ENCODE data around the gene INPP5A.
"Not testable (repeated sequence)": the region's sequence is repeated elsewhere in the genome, so short reads cannot be mapped to it uniquely, and the experiment has no call there.

INPP5A gene, protein sequence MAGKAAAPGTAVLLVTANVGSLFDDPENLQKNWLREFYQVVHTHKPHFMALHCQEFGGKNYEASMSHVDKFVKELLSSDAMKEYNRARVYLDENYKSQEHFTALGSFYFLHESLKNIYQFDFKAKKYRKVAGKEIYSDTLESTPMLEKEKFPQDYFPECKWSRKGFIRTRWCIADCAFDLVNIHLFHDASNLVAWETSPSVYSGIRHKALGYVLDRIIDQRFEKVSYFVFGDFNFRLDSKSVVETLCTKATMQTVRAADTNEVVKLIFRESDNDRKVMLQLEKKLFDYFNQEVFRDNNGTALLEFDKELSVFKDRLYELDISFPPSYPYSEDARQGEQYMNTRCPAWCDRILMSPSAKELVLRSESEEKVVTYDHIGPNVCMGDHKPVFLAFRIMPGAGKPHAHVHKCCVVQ

DNA sequence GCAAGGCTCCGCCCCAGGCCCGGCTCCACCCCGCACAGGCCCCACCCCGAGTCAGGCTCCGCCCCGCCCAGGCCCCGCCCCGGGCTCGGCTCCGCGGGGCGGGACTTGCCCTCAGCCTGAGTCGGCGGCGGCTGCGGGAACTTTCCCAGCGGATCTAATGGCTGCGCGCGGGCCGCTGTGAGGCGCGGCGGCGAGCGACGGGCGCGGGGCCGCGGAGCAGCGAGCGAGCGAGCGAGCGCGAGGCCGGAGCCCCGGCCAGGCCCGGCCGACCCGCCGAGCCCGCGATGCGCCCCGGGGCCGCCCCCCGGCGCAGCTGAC lies at the start of gene INPP5A:
TSS of gene INPP5A (plus strand) at position 104 of the 318 bp plus-strand sequence. CDS start 310 bp downstream, outside the sequence.
- no peak for DNase-seq

DNA sequence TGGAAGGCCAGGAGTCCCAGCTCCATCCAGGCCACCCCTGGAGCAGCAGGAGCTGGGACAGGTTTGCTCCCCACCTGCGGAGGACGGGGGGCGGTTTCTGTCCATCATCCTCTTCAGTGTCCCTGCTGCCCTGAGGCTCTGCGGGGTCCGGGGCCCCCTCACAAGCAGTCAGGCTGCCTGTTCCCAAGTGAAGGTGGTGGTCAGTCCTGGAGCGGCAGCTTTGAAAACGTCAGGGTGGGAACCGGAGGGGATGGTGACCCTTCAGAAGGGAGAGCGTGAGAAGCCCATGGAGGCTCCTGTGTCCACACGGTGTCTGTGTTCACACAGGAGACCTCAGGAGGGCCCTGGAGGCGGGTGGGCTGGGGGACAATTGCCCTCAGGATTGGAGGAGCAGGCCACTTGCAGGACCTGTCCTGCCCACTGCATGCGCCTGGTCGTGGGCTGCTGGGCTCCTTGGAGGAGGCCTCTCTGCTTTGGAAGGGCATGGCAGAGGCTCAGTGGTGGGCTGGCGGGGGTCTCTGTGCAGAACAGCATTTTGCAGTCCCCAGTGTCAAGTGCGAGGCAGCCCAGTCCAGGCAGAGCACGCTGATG lies 49.3 kb upstream of the INPP5A start:
- DNase-seq = no peak

DNA sequence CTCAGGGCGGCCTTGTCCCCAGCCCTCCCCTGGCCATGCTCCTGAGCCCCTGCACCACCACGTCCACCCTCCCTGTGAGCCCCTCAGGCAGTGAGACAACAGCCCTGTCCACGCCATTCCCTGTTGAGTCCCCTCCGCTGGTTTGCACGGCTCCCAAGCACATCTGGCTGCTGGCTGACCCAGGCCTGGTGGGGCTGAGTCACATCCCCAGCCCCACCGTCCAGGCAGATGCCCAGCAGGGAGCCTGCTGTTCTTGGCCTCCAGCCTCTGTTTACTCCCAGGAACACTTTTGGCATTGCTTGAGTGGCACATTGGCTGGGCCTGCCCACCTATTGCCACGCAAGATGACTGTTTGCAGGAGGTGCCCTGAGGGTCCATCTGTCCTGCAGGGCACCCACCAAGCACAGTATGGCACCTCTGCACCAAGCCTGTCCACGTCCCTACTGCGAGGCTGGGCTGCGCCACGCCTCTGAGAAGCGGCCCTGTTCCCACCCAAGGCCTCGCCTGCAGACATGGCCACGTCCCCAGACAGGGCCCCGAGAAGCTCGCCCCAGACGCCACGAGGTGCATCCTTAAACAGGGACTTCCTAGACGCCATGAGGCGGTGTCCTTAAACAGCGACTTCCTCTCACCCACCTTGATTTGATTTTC lies 48.4 kb upstream of the INPP5A start:
- DNase-seq = no peak

DNA sequence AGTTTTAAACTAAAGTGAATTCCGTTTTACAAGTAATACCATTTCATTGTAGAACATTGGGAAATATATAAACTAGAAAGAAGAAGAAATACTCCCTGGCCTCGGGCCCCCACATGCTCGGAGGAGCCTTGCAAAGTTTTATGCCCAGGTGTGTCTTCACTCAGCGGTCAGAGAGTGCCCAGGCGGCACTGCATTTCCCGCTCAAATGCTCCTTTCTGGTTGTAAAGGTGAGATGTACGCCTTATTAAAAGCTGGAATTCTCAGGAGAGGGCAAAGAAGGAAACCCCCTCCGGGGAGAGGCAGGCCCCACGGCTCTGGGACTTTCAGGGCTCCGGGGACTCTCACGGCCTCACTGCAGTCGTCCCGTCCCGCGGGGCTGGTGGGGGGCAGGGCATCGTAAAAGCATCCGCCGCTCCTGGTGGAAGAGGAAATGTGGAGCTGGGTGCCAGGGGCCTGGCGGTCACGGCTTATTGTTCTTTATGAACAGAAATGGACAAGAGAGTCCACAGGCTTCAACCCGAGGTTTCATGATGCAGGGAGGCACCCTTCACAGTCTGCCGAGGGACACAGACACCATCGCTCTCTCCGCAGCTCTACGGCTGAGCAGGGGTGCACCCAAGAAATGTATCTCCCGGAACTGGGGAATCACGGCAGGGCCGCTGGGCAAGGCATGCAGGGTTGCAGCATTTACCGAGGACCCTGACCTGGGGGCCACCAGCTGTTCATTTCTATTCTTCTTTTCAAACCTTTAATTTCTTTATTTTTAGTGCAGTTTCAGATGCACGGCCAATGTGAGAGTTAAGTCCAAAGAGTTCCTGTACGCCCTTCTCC lies 47.7 kb upstream of the INPP5A start:
- DNase-seq = no peak

DNA sequence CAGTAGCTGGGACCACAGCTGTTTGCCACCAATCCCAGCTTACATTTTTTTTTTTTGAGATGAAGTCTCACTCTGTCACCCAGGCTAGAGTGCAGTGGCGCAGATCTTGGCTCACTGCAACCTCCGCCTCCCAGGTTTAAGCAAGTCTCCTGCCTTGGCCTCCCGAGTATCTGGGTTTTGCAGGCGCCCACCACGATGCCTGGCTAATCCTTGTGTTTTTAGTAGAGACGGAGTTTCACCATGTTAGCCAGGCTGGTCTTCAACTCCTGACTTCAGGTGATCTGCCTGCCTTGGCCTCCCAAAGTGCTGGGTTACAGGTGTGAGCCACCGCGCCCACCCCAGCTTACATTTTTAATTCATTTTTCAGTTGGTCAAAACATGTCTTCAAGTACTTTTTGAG lies 46.1 kb upstream of the INPP5A start:
- not testable (repeated sequence) for DNase-seq

DNA sequence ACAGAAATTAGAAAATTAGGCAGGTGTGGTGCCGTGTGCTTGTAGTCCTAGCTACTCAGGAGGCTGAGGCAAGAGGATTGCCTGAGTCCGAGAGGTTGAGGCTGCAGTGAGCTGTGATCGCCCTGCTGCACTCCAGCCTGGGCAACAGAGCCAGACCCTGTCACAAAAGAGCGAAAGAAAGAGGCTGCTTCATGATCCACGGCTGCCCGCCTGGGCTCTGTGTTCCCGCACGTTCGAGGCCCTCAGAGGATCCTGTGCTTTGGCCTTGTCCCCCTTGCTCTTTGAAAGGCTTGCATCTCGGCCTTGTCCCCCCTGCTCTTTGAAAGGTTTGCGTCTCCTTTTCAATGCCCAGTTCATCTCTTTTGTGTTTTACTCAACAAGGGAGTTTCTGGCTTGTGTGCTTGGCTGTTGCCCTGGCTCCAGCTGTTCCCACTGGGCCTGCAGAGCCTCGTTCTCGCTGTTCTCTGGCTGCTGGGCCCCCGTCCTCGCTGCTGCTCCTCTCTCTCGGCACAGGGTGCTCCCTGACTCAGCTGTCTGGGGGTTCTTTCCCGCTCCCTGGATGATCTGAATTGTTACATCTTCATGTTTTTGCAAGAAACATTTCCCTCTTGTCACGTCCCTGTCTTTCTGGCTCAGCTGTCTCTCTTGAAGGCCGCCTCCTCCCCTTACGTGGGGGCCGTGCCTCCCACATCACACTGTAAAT lies 45.1 kb upstream of the INPP5A start:
- DNase-seq = no peak

DNA sequence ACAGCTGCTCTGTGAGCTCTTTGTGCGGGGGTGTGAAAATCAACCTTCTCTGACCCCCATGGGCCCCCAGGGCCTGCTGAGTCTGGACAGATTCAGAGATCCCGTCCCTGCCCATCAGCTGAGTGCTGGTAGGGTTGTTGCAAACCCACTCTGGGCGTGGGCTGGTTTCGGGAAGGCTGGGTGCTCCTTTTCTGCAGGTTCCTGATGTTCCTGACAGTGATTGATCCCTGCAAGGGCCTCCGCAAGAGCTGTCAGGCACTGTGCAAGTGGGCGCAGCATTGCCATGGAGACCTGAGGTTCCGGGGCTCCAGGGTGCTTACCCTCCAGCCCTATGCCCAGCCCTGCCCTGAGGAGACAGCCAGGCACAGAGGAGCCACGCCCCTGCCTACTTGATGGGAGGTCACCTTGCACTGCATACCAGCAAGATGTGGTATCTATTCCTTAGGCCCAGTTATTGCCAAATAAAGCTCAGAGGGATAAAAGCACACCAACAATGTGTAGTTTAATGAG lies 44.3 kb upstream of the INPP5A start:
- no peak for DNase-seq

DNA sequence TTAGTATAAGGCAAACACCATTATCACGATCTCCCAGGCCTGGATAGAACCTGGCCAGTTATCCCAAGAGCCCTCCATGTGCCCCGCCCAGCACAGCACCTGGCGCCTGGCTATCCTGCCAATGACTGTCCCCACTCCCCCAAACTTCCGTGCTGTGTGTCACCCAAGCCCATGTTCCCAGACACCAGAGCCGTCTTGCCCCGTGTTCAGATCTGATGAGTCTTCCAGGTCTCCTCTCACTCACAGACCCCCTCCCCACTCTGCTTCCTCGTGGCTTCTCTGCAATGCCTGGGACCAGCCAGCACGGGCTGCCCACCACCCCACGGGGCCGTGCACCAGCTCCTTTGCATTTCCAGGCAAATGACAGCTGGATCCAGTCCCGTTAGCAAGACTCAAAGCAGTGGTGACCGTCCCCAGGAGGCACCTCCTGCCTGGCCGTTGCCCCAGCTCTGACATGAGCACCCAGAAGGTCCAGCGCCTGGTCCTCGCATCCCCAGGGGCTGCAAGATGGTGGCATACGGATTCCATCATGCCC lies 43.8 kb upstream of the INPP5A start:
- no peak for DNase-seq

DNA sequence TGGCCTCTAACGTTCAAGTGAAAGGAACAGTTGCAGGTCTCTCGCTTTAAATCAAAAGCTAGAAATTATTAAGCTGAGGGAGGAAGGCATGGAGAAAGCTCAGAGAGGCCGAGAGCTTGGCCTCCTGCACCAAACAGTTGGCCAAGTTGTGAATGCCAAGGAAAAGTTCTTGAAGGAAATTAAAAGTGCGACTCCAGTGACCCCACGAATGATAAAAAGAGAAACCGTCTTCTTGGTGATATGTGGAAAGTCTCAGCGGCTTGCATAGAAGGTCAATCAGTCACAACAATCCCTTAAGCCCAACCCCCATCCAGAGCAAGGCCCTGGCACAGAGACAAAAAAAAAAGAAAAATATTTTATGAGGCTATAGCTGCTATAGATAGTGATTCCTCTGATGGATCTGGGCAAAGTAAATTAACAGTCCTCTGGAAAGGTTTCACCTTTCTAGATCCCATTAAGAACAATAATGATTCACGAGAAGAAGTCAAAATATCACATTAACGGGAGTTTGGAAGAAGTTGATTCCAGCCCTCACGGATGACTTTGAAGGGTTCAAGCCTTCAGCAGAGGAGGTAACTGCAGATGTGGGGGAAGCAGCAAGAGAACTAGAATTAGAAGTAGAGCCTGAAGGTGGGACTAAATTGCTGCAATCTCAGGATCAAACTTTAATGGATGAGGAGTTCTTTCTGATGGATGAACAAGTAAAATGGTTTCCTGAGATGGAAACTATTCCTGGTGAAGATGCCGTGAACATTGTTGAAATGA lies 42.5 kb upstream of the INPP5A start:
- DNase-seq = no peak

DNA sequence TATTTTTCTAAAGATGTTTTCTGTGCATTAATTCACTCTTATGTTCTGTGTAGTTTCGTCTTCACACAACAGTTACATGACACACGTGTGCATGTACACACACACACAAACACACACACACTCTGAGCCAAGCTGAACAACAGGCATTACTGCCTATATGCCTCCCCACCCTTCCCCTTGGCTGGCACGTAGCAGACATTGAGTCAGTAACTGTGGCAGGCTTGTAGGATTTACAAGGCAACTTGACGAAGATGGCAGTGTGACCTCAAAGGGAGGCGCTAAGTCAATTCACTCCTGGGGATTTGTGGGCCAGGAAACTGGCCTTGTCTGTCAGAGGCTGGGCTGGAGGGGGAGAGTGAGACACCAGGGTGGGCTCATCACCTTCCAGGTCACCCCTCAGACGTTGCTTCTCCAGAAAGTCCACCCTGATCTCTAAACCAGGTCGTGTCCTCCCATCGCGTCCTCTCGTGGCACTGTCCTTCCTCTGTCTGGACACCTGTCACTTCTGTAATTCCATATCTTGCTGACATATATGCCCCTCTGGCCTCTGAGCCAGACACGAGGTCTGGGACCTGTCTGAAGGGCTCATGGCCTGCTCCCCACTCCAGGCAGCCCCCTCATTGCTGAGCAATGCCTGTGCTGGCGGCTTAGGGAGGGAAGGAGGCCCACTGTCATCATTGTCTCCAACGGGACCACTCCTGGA lies 41.1 kb upstream of the INPP5A start:
- DNase-seq = no peak

DNA sequence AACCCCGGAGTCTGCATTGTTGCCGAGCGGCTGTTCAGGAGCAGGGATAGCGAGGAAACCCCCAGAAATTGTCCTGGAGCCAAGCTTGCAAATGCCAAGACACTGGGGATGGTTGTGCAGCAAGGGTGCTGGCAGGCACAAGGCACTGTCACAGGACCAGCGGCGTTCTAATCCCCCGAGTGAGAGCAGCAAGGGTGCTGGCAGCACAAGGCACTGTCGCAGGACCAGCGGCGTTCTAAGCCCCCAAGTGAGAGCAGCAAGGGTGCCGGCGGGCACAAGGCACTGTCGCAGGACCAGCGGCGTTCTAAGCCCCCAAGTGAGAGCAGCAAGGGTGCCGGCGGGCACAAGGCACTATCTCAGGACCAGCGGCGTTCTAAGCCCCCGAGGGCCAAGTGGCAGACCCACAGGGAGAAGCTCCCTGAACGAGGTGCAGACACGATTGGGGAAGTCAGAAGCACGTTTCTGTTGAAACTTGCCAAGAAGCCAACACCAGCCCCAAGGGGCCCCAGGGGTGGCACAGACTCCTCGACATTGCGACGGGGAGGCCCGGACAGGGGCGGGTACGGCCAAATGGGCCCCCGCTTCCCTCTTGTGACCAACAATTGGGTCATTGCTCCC lies 40.4 kb upstream of the INPP5A start:
- DNase-seq = no peak

DNA sequence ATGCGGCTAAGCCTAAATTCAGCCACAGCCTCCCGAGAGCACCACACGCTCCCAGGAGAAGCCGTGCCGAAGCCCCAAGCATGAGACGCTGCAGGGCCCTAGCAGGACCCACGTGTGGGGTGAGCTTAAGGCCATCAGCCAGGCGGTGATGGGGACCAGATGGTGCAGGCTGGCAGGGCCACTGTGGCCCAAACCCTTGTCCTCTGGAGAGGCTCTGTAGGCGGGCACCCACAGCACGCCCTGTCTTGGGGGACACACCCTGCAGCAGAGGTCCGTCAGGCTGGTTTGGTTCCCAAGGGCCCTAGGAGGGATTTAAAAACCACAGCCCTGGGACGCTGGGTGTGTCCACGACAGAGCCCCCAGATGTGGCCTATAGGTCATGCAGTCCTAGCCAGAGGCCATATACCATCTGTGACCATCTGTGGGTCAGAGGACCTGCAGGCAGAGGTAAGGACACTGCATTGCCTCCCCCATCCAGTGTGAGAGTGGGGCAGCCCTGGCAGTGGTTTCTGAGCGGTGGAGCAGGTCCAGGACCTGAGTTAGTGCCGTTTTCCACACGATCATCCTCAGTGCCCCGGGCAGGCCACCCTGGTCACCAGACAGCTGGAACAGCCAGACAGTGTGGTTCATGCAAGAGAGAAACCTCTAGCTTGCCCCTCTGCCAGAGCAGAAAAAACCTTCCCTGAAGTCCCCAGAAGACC lies 39.6 kb upstream of the INPP5A start:
- DNase-seq = no peak

DNA sequence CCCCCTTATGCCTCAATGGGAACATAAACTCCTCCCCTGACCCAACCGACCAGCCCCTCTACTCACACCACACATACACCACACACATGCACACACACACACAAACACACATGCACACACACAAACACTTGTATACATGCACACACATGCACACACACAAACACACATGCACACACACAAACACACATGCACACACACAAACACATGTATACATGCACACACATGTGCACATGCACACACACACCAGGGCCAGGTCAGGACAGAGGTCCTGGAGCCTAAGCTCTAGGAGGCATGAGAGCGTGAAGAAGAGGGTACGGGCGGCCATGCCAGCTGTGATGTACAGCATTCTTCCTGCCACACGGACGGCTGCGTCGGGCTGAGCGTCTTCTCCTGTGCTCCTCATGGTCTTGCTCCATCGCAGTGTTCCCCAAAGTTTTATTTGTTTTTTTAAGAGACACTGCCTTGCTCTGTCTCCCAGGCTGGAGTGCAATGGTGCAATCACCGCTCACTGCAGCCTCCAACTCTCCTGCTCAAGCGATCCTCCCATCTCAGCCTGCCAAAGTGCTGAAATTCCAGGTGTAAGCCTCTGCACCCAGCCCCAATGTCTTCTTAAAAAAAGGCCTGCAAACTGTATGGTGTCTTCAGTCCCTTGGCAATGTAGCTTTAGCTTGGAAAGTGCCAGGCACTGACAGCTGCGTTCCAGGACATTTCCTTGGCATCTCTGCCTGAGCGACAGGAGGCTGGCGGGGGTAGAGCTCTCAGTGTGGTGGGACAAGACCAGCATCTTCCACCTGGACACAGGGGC lies 38.8 kb upstream of the INPP5A start:
- DNase-seq = no peak

DNA sequence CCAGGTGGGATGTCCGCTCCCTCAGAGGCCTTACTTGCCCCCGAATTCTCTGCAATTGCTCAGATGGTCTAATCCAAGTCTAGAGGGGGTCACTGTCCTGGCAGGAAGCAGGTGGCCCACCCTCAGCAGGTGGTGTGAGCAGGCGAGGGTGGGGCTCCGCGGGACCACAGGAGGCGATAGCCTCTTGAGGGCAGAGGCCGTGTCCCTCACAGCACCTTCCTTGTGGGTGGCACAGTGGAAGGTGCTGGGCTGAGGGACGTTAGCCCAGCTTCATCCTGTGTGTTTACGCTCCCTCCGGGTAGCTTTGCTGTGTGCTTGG lies 38.3 kb upstream of the INPP5A start:
- DNase-seq = no peak

DNA sequence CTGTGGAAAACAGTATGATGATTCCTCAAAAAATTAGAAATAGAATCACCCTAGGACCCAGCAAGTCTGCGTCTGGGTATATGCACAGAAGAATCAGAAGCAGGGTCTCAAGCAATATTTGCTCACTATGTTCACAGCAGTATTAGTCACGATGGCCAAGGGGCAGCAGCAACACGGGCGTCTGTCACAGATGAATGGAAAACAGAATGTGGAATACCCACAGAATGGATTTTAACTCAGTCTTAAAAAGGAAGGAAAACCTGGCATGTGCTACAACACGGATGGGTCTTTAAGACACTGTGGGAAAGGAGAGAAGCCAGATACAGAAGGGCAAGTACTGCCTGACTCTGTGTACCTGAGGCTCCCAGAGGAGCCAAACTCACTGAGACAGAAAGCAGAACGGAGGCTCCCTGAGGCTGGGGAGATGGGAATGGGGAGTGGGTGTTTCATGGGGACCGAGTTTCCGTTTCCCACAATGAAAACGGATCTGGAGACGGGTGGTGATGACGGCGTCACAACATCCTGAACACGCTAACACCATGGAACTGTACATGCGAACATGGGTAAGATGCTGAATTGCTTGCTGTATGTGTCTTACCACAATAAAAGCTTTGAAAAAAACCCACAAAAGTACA lies 36.7 kb upstream of the INPP5A start:
- DNase-seq = no peak

DNA sequence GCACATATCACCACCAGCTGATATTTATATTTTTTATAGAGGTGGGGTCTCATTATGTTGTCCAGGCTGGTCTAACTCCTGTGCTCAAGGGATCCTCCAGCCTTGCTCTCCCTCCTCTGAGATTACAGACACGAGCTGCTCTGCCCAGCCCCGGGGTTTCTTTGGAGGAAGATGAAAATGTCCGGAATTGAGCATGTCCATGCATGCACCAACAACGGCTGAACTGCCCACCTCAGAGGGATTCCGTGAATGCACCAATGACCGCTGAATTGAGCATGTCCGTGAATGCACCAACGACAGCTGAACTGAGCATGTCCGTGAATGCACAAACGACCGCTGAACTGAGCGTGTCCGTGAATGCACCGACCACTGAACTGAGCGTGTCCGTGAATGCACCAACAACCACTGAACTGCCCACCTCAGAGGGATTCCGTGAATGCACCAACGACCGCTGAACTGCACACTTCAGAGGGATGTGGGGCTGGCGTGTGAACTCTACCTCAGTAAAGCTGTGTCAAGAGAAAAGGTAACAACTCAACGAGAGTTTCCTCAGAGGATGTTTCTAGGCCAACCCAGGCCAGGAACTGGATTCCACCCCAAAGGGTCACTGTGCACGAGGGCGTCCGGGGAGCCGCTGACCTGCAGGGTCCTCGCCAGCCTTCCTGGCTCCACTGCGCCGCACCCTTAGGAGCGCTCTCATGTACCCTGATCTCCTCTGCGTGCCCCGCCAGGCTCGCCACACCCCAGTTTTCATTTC lies 34.9 kb upstream of the INPP5A start:
- DNase-seq = no peak

DNA sequence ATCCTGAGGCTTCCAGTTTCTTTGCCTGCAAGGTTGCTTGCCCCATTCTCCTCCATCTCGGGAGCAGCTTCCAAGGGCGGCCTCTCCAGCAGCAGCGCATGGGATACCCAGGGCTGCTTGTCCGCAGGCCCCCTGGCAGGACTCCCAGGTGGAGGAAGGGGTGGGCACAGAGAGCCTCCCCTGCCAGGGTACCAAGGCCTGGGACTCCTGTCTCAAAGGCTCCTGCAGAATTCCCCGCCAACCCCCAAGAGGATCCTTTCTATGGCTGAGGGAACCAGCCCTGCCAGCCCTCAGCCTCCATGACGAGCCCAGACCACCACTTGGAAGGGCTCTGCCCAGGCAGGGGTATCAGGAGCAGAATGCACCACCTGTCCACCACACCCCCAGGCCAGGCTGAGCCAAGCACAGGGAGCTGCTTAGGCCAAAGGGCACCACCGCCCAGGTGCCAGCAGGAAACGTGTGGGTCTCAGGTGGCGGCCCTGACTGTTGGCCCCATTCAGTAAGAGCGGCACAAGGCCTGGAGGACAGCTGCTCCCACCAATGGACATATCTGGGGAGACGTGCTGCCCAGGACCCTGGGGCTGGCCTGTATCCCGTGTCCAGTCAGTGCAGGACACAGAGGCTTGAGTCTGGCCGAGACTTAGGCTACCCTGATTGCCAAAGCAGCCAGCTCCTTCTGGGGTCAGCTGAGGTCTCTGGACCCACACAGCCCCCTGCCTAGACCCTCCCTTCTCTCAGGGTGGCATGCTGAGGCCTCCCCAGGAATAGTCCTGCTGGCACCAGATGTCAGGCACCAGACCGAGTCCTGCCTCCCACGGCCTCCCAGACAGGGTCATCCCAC lies 33.8 kb upstream of the INPP5A start:
- DNase-seq = no peak

All from NCI-H2029 (cell line).